IMR-90 (cell line): ENCODE results near the gene ID2.

Source experiments
- CHD1 ChIP-seq: IDR thresholded peaks from 2 replicates; pipeline ENCODE4 v1.6.1; 2012; ENCODE audit warnings: low read depth, low read length, improper control_type of control experiment
- CTCF ChIP-seq: conservative IDR thresholded peaks from 2 replicates; pipeline ENCODE4 v1.5.1; 2012; ENCODE audit warnings: mild to moderate bottlenecking, low read depth, low read length, improper control_type of control experiment
- RAD21 ChIP-seq: IDR thresholded peaks from 2 replicates; pipeline ENCODE4 v1.6.1; 2012; ENCODE audit warnings: low read length, improper control_type of control experiment
- RCOR1 ChIP-seq: IDR thresholded peaks from 2 replicates; pipeline ENCODE4 v1.6.1; 2012; ENCODE audit warnings: mild to moderate bottlenecking, low read length, improper control_type of control experiment; ENCODE audit not compliant: insufficient replicate concordance
- USF2 ChIP-seq: fragments of 150-350 bp; IDR thresholded peaks from 2 replicates; pipeline ENCODE4 v1.6.1; 2017; ENCODE audit warnings: mild to moderate bottlenecking, antibody characterized with exemption, low read length, low read depth

- TF ChIP-seq CHD1, result no peak
- no peak for TF ChIP-seq CTCF
- TF ChIP-seq USF2, result no peak
- TF ChIP-seq RAD21, result no peak
- TF ChIP-seq RCOR1, result no peak
Measured at GRCh38 chr2:8720741-8721140, 38.9 kb downstream of the ID2 start.
